Liver (tissue), 9 donors: ENCODE measurements around the gene PSMG3. TPM values are rescaled to one million over a fixed set of nuclear protein-coding genes. Genes with fewer than 3 reads are reported as not detected.
A peak's percentile ranks its signal among the peaks of the same experiment; 100 is the strongest.

Source experiments
- DNase-seq: peaks from one replicate; pipeline ENCODE4 v3.0.0-alpha.2; 2017; ENCODE audit warnings: low spot score
- H3K27ac ChIP-seq, 2 donors: one replicate each; pipeline ENCODE4 v1.7.0; 2013; ENCODE audit warnings: inconsistent platforms in 2 of 2, low read length in 2 of 2, control low read depth in 1 of 2, low read depth in 1 of 2, mild to moderate bottlenecking in 1 of 2
- H3K27me3 ChIP-seq, 4 donors: one replicate each; pipeline versions ENCODE4 v1.6.1 to v1.7.0; 2013; ENCODE audit warnings: low read length in 3 of 4, inconsistent platforms in 1 of 4, mild to moderate bottlenecking in 1 of 4, moderate library complexity in 1 of 4; ENCODE audit not compliant: control insufficient read depth in 4 of 4, insufficient read depth in 4 of 4
- H3K36me3 ChIP-seq, 4 donors: one replicate each; pipeline versions ENCODE4 v1.6.1 to v1.7.0; 2013; ENCODE audit warnings: low read length in 3 of 4, mild to moderate bottlenecking in 3 of 4, low read depth in 1 of 4, moderate library complexity in 1 of 4; ENCODE audit not compliant: control insufficient read depth in 4 of 4, insufficient read depth in 3 of 4
- H3K4me1 ChIP-seq, 4 donors: one replicate each; pipeline versions ENCODE4 v1.6.1 to v1.7.0; 2013; ENCODE audit warnings: low read length in 3 of 4, mild to moderate bottlenecking in 3 of 4, moderate library complexity in 1 of 4; ENCODE audit not compliant: control insufficient read depth in 4 of 4, insufficient read depth in 4 of 4
- H3K4me3 ChIP-seq, 3 donors: one replicate each; pipeline versions ENCODE4 v1.6.1 to v1.7.0; 2013; ENCODE audit warnings: low read length in 3 of 3, control low read depth in 1 of 3, low read depth in 1 of 3, mild to moderate bottlenecking in 1 of 3
- H3K9ac ChIP-seq, 2 donors: one replicate each; pipeline ENCODE4 v1.7.0; 2013; ENCODE audit warnings: low read length in 2 of 2, mild to moderate bottlenecking in 2 of 2, moderate library complexity in 2 of 2, control low read depth in 1 of 2, low read depth in 1 of 2
- H3K9me3 ChIP-seq, 4 donors: one replicate each; pipeline versions ENCODE4 v1.6.1 to v1.7.0; 2013; ENCODE audit warnings: low read length in 3 of 4; ENCODE audit not compliant: control insufficient read depth in 4 of 4
- ATF3 ChIP-seq: IDR thresholded peaks from 2 replicates; pipeline ENCODE4 v1.6.1; 2016; ENCODE audit warnings: antibody characterized with exemption
- EGR1 ChIP-seq, 2 donors: IDR thresholded peaks; 2 replicates each; pipeline ENCODE4 v1.6.1; 2016 to 2018; ENCODE audit warnings: antibody characterized with exemption in 2 of 2, low read depth in 2 of 2
- FOXA1 ChIP-seq: IDR thresholded peaks from 2 replicates; pipeline ENCODE4 v1.6.1; 2016; ENCODE audit warnings: antibody characterized with exemption
- FOXA2 ChIP-seq: IDR thresholded peaks from 2 replicates; pipeline ENCODE4 v1.6.1; 2016; ENCODE audit warnings: antibody characterized with exemption
- GABPA ChIP-seq, 2 donors: IDR thresholded peaks in 1 of 2; conservative IDR thresholded peaks in 1 of 2; 2 replicates each; pipeline ENCODE4 v1.6.1; 2016; ENCODE audit warnings: antibody characterized with exemption in 2 of 2, mild to moderate bottlenecking in 1 of 2, moderate library complexity in 1 of 2
- HNF4A ChIP-seq, 2 donors: conservative IDR thresholded peaks; 2 replicates each; pipeline ENCODE4 v1.6.1; 2016; ENCODE audit warnings: antibody characterized with exemption in 2 of 2, mild to moderate bottlenecking in 2 of 2
- HNF4G ChIP-seq: IDR thresholded peaks from 2 replicates; pipeline ENCODE4 v1.6.1; 2016; ENCODE audit warnings: antibody characterized with exemption
- JUND ChIP-seq, 2 donors: IDR thresholded peaks; 2 replicates each; pipeline ENCODE4 v1.6.1; 2016; ENCODE audit warnings: antibody characterized with exemption in 2 of 2
- NR2F2 ChIP-seq: IDR thresholded peaks from 2 replicates; pipeline ENCODE4 v1.6.1; 2016; ENCODE audit warnings: antibody characterized with exemption
- RAD21 ChIP-seq, 2 donors: IDR thresholded peaks; 2 replicates each; pipeline ENCODE4 v1.6.1; 2016; ENCODE audit warnings: antibody characterized with exemption in 2 of 2, mild to moderate bottlenecking in 2 of 2
- RXRA ChIP-seq, 2 donors: IDR thresholded peaks; 2 replicates each; pipeline ENCODE4 v1.6.1; 2017 to 2018; ENCODE audit warnings: antibody characterized with exemption in 2 of 2, mild to moderate bottlenecking in 1 of 2
- SP1 ChIP-seq: IDR thresholded peaks from 2 replicates; pipeline ENCODE4 v1.6.1; 2018; ENCODE audit warnings: antibody characterized with exemption, mild to moderate bottlenecking
- TAF1 ChIP-seq: conservative IDR thresholded peaks from 2 replicates; pipeline ENCODE4 v1.6.1; 2016; ENCODE audit warnings: antibody characterized with exemption, mild to moderate bottlenecking
- YY1 ChIP-seq: IDR thresholded peaks from 2 replicates; pipeline ENCODE4 v1.6.1; 2016; ENCODE audit warnings: antibody characterized with exemption, mild to moderate bottlenecking
- WGBS: extraction: QIAGEN DNeasy Blood & Tissue Kit; methylation state at CpG from one replicate; pipeline ENCODE4 v1.1.7; 2013; 5-methylcytosine and 5-hydroxymethylcytosine counted together
- polyA plus RNA-seq, 2 donors: library from polyadenylated mRNA; stranded (reverse) in 1 of 2; unstranded in 1 of 2; fragments of 200-250 nt in 1 of 2; fragments of >200 nt in 1 of 2; fragmentation: Nextera tagmentation in 1 of 2; extraction: Ambion mirVana in 1 of 2; gene quantifications; one replicate each; pipeline versions ENCODE4 v1.2.1 to v1.2.3, GENCODE V29; 2013 to 2015
- total RNA-seq, 2 donors: library from RNA; depleted of rRNA; stranded (reverse); fragments of >200 nt; gene quantifications; one replicate each; pipeline ENCODE4 v1.2.3, GENCODE V29; 2014
- TF ChIP-seq, protein P1 (sequence below): IDR thresholded peaks from 2 replicates; pipeline ENCODE4 v1.6.1; 2016; ENCODE audit warnings: antibody characterized with exemption
- TF ChIP-seq, protein P2 (sequence below): IDR thresholded peaks from 2 replicates; pipeline ENCODE4 v1.6.1; 2016; ENCODE audit warnings: antibody characterized with exemption
- TF ChIP-seq, protein P3 (sequence below): IDR thresholded peaks from 2 replicates; pipeline ENCODE4 v1.6.1; 2016; ENCODE audit warnings: antibody characterized with exemption, mild to moderate bottlenecking
- TF ChIP-seq, protein P4 (sequence below): fragments of 150-350 bp; IDR thresholded peaks from 2 replicates; pipeline ENCODE4 v1.5.1; 2017; ENCODE audit warnings: improper control_type of control experiment, low read depth, low read length; ENCODE audit not compliant: missing input control
- donor health status: healthy.
- donor health status: healthy.
- donor health status: healthy.
- donor health status: healthy.
- donor health status: healthy.

PSMG3 gene
- total and polyA plus RNA-seq, 4 donors, result 10.1 to 22.4 (median 15.7) TPM

DNA sequence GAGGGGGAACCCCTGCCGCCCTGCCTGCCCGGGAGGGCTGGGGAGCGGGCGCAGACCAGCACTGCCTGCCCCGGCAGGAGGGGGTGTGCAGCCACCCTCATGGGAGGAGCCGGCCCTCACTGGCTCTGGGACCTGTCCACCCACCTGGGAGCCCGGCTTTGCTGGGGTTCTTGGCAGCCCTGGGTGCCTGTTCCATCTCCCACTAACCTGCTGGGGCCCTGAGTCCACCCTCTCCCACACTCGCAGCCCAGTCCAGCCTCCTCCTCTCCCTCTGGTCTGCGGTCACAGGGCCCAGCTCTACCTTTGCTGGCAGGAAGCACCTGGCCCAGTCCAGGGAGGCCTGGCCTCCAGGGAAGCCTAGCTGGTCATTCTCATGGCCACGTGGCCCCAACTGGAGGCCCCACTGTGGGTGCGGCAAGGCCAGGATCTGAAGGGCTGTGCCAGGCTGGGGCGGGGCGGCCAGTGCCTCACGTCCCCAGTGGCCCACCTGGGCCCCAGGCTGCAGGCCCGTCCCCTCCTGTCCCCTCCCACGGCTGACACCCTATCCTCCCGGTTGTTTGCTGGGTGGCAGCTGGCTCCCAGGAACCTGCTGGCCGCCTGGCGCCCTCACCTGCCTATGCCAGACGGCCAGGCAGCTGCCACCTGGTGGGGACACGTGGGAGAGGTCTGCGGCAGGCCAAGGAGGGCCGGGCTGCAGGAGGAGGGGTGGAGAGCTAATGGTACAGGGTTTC, 13.9 kb downstream of the PSMG3 start, which contains the start of gene TMEM184A:
TSS of gene TMEM184A (minus strand) at position 393 of the 731 bp plus-strand sequence. CDS start 721 bp downstream, outside the sequence.
- peaks cover 0 to 2% (median under 1%) of the 10 kb centered on the region in 4 donors for H3K36me3 ChIP-seq
- H3K27me3 ChIP-seq, result no peaks in the 10 kb centered on the region
- H3K9ac ChIP-seq, result peak within 1 kb of the TSS; percentile 0 to 72
- no peaks in the 10 kb centered on the region for H3K9me3 ChIP-seq
- peak in 1 of 2 donors; percentile 19 for TF ChIP-seq EGR1 (IDR thresholded peaks at IDR 0.05; ENCODE audit: low read depth in 2 of 2)
- TF ChIP-seq FOXA1, result peak; percentile 68
- no peak for TF ChIP-seq HNF4G
- peak; percentile 76 to 86 for TF ChIP-seq RAD21 (IDR thresholded peaks at IDR 0.05)
- TF ChIP-seq RXRA (IDR thresholded peaks at IDR 0.05), result peak; percentile 59 to 63
- TF ChIP-seq ATF3, result no peak
- peak; percentile 7 for TF ChIP-seq TAF1
- no peak for TF ChIP-seq NR2F2
- TF ChIP-seq HNF4A (conservative IDR thresholded peaks at IDR 0.05), result peak in 1 of 2 donors; percentile 52
- peak in 1 of 2 donors; percentile 80 for TF ChIP-seq GABPA (IDR thresholded peaks at IDR 0.05 in 1 of 2, conservative IDR thresholded peaks at IDR 0.05 in 1 of 2)
- peak in 1 of 2 donors; percentile 42 for TF ChIP-seq JUND (IDR thresholded peaks at IDR 0.05)
- TF ChIP-seq, protein P1, sequence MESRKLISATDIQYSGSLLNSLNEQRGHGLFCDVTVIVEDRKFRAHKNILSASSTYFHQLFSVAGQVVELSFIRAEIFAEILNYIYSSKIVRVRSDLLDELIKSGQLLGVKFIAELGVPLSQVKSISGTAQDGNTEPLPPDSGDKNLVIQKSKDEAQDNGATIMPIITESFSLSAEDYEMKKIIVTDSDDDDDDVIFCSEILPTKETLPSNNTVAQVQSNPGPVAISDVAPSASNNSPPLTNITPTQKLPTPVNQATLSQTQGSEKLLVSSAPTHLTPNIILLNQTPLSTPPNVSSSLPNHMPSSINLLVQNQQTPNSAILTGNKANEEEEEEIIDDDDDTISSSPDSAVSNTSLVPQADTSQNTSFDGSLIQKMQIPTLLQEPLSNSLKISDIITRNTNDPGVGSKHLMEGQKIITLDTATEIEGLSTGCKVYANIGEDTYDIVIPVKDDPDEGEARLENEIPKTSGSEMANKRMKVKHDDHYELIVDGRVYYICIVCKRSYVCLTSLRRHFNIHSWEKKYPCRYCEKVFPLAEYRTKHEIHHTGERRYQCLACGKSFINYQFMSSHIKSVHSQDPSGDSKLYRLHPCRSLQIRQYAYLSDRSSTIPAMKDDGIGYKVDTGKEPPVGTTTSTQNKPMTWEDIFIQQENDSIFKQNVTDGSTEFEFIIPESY, result no peak
- TF ChIP-seq, protein P2, sequence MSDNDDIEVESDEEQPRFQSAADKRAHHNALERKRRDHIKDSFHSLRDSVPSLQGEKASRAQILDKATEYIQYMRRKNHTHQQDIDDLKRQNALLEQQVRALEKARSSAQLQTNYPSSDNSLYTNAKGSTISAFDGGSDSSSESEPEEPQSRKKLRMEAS, result no peak
- TF ChIP-seq YY1, result peak; percentile 75
- TF ChIP-seq, protein P3, sequence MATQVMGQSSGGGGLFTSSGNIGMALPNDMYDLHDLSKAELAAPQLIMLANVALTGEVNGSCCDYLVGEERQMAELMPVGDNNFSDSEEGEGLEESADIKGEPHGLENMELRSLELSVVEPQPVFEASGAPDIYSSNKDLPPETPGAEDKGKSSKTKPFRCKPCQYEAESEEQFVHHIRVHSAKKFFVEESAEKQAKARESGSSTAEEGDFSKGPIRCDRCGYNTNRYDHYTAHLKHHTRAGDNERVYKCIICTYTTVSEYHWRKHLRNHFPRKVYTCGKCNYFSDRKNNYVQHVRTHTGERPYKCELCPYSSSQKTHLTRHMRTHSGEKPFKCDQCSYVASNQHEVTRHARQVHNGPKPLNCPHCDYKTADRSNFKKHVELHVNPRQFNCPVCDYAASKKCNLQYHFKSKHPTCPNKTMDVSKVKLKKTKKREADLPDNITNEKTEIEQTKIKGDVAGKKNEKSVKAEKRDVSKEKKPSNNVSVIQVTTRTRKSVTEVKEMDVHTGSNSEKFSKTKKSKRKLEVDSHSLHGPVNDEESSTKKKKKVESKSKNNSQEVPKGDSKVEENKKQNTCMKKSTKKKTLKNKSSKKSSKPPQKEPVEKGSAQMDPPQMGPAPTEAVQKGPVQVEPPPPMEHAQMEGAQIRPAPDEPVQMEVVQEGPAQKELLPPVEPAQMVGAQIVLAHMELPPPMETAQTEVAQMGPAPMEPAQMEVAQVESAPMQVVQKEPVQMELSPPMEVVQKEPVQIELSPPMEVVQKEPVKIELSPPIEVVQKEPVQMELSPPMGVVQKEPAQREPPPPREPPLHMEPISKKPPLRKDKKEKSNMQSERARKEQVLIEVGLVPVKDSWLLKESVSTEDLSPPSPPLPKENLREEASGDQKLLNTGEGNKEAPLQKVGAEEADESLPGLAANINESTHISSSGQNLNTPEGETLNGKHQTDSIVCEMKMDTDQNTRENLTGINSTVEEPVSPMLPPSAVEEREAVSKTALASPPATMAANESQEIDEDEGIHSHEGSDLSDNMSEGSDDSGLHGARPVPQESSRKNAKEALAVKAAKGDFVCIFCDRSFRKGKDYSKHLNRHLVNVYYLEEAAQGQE, result peak; percentile 71
- TF ChIP-seq SP1, result peak; percentile 80
- TF ChIP-seq FOXA2, result peak; percentile 44
- TF ChIP-seq, protein P4, sequence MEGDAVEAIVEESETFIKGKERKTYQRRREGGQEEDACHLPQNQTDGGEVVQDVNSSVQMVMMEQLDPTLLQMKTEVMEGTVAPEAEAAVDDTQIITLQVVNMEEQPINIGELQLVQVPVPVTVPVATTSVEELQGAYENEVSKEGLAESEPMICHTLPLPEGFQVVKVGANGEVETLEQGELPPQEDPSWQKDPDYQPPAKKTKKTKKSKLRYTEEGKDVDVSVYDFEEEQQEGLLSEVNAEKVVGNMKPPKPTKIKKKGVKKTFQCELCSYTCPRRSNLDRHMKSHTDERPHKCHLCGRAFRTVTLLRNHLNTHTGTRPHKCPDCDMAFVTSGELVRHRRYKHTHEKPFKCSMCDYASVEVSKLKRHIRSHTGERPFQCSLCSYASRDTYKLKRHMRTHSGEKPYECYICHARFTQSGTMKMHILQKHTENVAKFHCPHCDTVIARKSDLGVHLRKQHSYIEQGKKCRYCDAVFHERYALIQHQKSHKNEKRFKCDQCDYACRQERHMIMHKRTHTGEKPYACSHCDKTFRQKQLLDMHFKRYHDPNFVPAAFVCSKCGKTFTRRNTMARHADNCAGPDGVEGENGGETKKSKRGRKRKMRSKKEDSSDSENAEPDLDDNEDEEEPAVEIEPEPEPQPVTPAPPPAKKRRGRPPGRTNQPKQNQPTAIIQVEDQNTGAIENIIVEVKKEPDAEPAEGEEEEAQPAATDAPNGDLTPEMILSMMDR, result peak; percentile 69
- H3K4me3 ChIP-seq, result peak within 1 kb of the TSS; percentile 26 to 61 (median 55)
- DNase-seq, result no peak
- WGBS, result 31% methylated on average over 23 of the region's 23 CpGs
- H3K4me1 ChIP-seq, result peaks cover 2 to 18% (median 10%) of the 10 kb centered on the region in 4 donors
- peak within 1 kb of the TSS; percentile 86 to 91 for H3K27ac ChIP-seq
